ES-I3 (cell line): ENCODE measurements around the gene RSPH6A.
"Not testable (repeated sequence)": the region's sequence is repeated elsewhere in the genome, so short reads cannot be mapped to it uniquely, and the experiment has no call there.

ENCODE experiments used
- H3K36me3 ChIP-seq: 2 replicates; pipeline ENCODE4 v1.6.1; 2013; ENCODE audit warnings: mild to moderate bottlenecking, low read length, control low read depth, moderate library complexity; ENCODE audit not compliant: insufficient read depth
- H3K4me1 ChIP-seq: 2 replicates; pipeline ENCODE4 v1.6.1; 2013; ENCODE audit warnings: mild to moderate bottlenecking, control low read depth, low read length; ENCODE audit not compliant: insufficient read depth
- H3K9ac ChIP-seq: 2 replicates; pipeline ENCODE4 v1.6.1; 2013; ENCODE audit warnings: low read depth, mild to moderate bottlenecking, low read length, moderate library complexity
- H3K9me3 ChIP-seq: 2 replicates; pipeline ENCODE4 v1.6.1; 2013; ENCODE audit warnings: mild to moderate bottlenecking, low read length, moderate library complexity; ENCODE audit not compliant: control insufficient read depth, insufficient read depth

Gene RSPH6A

DNA sequence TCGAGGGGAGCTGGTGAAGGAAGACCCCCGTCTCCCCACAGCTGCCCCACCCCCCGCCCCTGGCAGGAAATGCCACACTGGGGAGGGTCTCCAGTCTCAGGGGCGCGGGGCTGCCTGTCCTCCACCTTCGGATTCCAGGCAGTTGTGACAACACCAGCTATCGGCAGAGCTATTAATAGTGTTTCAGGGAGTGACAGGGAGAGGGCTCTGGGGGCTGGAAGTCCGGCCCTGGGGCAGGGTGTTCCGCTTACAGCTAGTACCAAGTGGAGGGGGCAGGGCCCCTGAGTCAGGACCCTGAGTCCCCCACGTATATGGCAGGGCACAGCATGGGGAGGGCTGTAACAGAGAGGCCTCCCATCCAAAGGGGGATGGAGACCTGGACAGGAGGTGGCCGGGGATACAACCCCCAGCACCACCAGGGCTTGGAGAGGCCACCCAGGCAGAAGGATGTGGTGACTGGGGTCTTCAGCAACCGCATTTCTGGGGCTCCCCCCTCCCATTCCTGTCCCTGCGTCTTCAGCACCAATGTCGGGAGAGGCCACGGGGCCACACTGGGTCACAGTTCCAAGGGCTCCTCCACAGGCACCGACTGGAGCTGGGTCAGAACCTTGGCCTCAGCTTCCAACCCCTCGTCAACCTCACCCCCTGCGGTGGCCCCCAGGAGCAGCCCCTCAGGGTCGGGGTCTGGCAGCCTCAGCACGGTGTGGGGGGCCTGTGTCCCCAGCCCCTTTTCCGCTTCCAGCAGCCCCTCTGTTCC is 50.0 kb downstream of the RSPH6A start:
- no peaks in the 10 kb centered on the region for H3K36me3 ChIP-seq
- H3K9me3 ChIP-seq, result no peaks in the 10 kb centered on the region
- H3K4me1 ChIP-seq, result peaks cover 23% of the 10 kb centered on the region; the same call in 1 of the 2 replicates
- H3K9ac ChIP-seq, result 0 out of 2 replicates have a peak overlapping the region, but pooled peaks have one; percentile 8

DNA sequence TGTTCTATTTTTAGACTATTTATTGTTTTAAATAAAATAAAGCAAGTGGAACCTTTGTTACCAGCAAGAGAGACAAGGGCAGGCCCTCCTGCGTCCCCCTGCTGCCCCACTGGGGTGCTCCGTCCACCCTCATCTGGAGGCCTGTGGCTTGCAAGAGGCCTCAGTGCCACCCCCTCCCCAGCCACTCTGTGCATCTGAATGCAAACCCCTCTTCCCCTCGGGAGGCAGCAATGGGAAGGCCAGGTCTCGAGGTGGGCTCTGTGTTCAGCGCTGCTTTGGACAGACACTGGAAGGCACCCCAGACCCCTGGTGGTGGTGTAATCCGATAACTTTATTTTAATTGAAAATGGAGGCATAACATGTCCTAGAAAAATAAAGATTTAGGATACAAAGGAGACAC is 50.6 kb downstream of the RSPH6A start:
- Histone ChIP-seq H3K9me3 (no peaks in the 10 kb centered on the region), H3K36me3 (no peaks in the 10 kb centered on the region), H3K9ac (no peak overlapping the region), H3K4me1 (peaks cover 23% of the 10 kb centered on the region; the same call in 1 of the 2 replicates)

GRCh38 chr19:45763691-45764294 is 51.3 kb downstream of the RSPH6A start:
- Histone ChIP-seq H3K9ac (no peak overlapping the region; the same call in 1 of the 2 replicates), H3K4me1 (peaks cover 23% of the 10 kb centered on the region; the same call in 1 of the 2 replicates)

DNA sequence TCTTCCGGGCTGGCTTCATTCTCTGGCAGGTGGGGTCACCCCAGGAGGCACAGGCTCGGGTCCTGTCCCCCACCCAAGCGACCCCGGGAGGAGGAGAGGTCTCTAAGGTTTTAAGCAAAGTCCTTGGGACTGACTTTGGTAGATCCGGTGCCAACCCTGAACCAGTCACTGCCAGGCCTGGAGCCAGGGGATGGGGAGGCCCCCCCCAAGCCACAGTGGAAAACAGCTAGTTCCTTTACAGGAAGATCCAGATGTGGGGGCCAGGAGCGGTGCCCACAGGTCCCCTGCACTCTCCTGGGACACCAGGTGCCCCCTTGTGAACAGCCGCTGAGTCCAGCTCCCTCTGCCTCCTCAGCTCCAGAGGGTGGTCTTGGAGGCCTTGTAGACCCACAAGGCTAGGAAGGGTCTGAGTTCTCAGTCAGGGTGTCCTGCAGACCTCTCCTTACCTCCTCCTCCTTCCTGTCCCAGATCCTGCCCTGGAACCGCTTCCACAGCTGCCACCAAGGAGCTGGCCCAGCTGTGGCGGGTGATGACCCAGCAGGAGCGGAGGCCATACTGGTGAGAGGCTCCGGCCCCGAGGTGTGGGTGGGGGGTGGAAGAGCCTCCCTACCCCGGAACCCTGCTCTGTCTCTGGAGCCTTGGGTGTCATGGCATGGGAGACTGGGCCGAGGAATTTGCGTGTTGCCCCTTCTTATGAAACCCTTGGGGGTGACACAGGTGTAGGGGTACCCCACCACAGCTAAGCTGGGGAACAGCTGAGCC is 52.1 kb downstream of the RSPH6A start:
- Histone ChIP-seq H3K9me3 (no peaks in the 10 kb centered on the region), H3K4me1 (peaks cover 23% of the 10 kb centered on the region; the same call in 1 of the 2 replicates), H3K36me3 (no peaks in the 10 kb centered on the region), H3K9ac (no peak overlapping the region)

More at GRCh38 chr19:45763691-45764294, 51.3 kb downstream of the RSPH6A start:
- Histone ChIP-seq H3K9me3 (no peaks in the 10 kb centered on the region), H3K36me3 (no peaks in the 10 kb centered on the region)

DNA sequence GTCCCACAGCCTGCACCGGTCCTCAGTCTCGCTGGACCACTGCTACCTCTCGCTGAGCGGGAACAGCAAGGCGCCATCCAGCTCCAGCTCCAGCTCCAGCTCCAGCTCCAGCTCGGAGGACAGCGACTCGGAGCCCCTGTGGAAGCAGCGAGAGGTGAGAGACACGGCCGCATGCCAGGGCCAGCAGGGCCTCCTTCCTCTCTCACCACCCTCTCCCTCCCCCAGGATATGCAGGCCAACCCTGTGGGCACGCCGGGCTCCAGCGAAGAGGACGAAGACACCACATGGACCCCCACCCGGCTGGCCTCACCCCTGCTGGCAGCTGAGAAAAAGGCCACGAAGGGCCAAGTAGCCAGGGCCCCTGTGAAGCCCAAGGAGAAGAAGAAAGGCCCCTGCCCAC is 53.4 kb downstream of the RSPH6A start:
- Histone ChIP-seq H3K9me3 (no peaks in the 10 kb centered on the region), H3K9ac (no peak overlapping the region), H3K36me3 (no peaks in the 10 kb centered on the region), H3K4me1 (peaks cover 23% of the 10 kb centered on the region; the same call in 1 of the 2 replicates)

- peaks cover 3% of the 10 kb centered on the region; the same call in 1 of the 2 replicates for H3K4me1 ChIP-seq
- no peaks in the 10 kb centered on the region for H3K9me3 ChIP-seq
- no peaks in the 10 kb centered on the region for H3K36me3 ChIP-seq
- H3K9ac ChIP-seq, result no peak overlapping the region
Measured at GRCh38 chr19:45758921-45759320, 56.2 kb downstream of the RSPH6A start.

- Histone ChIP-seq H3K36me3 (no peaks in the 10 kb centered on the region), H3K9ac (no peak overlapping the region), H3K9me3 (no peaks in the 10 kb centered on the region), H3K4me1 (no peaks in the 10 kb centered on the region; the same call in 1 of the 2 replicates)
Measured at GRCh38 chr19:45757695-45758094, 57.4 kb downstream of the RSPH6A start.

DNA sequence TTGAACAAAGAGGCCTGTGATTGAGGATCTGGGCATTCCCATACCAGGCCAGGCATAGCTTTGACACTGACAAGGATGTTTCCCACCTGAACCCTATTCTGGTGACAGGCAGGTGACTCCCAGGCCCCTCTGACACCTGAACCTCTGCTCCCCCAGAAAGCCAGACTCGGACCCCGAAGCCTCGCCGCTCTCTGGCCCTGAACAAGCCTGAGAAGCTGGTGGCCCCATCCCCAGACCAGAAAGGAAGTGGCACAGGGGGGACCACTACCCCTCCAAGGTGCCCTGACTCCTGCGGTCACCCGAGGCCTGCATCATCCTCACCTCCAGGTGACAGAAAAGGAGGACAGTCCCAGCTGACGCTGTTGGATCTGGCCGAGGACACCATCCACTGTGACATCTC is 60.8 kb downstream of the RSPH6A start:
- no peaks in the 10 kb centered on the region for H3K36me3 ChIP-seq

DNA sequence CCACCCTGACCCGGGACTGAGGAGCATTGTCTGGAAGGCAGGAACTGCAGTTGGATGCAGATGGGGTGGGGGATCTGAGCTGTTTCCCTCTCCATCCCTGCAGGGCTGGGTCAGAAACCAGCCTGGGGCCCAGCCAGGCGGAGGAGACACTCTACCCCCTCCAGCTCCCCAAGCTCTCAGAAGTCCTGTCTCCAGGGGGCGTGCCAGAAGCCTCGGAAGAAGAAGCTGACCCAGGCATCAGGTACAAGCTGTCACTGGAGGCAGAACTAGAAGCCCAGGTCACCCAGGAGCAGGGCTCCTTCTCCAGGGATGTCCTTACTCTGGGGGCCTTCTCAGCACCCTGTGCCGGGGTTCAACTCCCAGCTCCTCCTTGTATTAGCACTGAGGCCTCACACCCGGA is 61.6 kb downstream of the RSPH6A start:
- Histone ChIP-seq H3K36me3 (no peaks in the 10 kb centered on the region), H3K4me1 (no peaks in the 10 kb centered on the region), H3K9me3 (no peaks in the 10 kb centered on the region), H3K9ac (no peak overlapping the region)

More for the DNA sequence above, 60.8 kb downstream of the RSPH6A start:
- Histone ChIP-seq H3K4me1 (no peaks in the 10 kb centered on the region), H3K9ac (no peak overlapping the region), H3K9me3 (no peaks in the 10 kb centered on the region)

GRCh38 chr19:45752639-45753038 is 62.5 kb downstream of the RSPH6A start:
- Histone ChIP-seq H3K9me3 (no peaks in the 10 kb centered on the region), H3K4me1 (no peaks in the 10 kb centered on the region), H3K36me3 (no peaks in the 10 kb centered on the region), H3K9ac (no peak overlapping the region)

- not testable (repeated sequence) for H3K9ac ChIP-seq, H3K9me3 ChIP-seq, H3K36me3 ChIP-seq, H3K4me1 ChIP-seq
Measured at GRCh38 chr19:45751483-45751882, 63.6 kb downstream of the RSPH6A start.

DNA sequence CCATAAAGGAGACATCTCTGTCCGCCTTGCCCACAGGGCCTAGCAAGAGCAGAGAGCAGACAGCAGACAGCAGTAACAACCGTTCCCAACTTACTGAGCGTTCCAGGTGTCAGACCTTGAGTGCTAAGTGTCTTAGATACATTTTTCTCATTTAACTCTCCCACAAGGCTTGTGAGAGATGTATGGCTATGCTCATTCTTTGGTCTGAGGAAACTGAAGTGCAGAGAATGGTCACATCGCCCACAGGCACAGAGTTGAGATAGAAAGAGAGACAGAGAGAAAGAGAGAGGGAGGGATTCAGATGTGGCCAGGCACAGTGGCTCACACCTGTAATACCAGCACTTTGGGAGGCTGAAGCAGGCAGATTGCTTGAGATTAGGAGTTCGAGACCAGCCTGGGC is 67.6 kb downstream of the RSPH6A start:
- H3K4me1 ChIP-seq, result no peaks in the 10 kb centered on the region; the same call in 1 of the 2 replicates
- no peak overlapping the region for H3K9ac ChIP-seq
- H3K9me3 ChIP-seq, result no peaks in the 10 kb centered on the region
- H3K36me3 ChIP-seq, result no peaks in the 10 kb centered on the region

DNA sequence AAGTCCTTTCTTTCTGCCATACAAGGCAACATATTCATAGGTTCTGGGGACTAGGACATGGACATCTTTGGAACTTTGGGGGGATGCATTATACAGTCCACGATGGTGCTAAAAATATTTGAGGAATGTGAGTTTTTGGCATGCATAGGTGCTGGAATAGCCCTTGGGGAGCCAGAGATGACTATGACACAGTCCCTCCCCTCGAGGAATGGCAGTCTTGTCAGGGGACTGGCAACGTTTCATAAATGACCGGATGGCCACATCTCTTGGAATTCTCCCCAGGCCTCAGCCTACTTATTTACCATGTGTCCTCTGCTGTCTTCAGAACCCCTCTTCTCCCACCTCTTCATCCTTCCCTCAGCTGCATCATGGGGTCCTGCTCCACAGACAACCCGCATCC is 68.2 kb downstream of the RSPH6A start:
- Histone ChIP-seq H3K4me1 (no peaks in the 10 kb centered on the region; the same call in 1 of the 2 replicates), H3K36me3 (no peaks in the 10 kb centered on the region), H3K9me3 (no peaks in the 10 kb centered on the region), H3K9ac (no peak overlapping the region)
